Hepatocyte (in vitro differentiated cells): ENCODE results near the gene DUSP23. TPM values are rescaled to one million over a fixed set of nuclear protein-coding genes. Genes with fewer than 3 reads are reported as not detected.

ENCODE experiments used
- DNase-seq: peaks from one replicate; pipeline ENCODE4 v3.0.0-alpha.2; 2016; ENCODE audit warnings: low spot score
- H2AFZ ChIP-seq: fragments of 200-600 bp; sonication (generic); 2 replicates; pipeline ENCODE4 v1.6.0; 2016; ENCODE audit warnings: antibody characterized with exemption, mild to moderate bottlenecking
- H3K27ac ChIP-seq: fragments of 200-600 bp; sonication (generic); 2 replicates; pipeline ENCODE4 v1.5.1; 2016; ENCODE audit warnings: mild to moderate bottlenecking
- H3K27me3 ChIP-seq: fragments of 200-600 bp; sonication (generic); 2 replicates; pipeline ENCODE4 v1.6.1; 2016
- H3K36me3 ChIP-seq: fragments of 200-600 bp; sonication (generic); replicated peaks from 2 replicates; pipeline ENCODE4 v1.5.1; 2016; ENCODE audit warnings: low read depth; ENCODE audit not compliant: insufficient read depth
- H3K4me1 ChIP-seq: fragments of 200-600 bp; sonication (generic); 2 replicates; pipeline ENCODE4 v1.5.1; 2016; ENCODE audit warnings: mild to moderate bottlenecking, moderate library complexity; ENCODE audit not compliant: insufficient read depth
- H3K4me2 ChIP-seq: fragments of 200-600 bp; sonication (generic); 2 replicates; pipeline ENCODE4 v1.6.0; 2016
- H3K4me3 ChIP-seq: fragments of 200-600 bp; sonication (generic); 2 replicates; pipeline ENCODE4 v1.5.1; 2016; ENCODE audit warnings: mild to moderate bottlenecking
- H3K79me2 ChIP-seq: fragments of 200-600 bp; sonication (generic); 2 replicates; pipeline ENCODE4 v1.6.0; 2017; ENCODE audit warnings: mild to moderate bottlenecking
- H3K9me2 ChIP-seq: fragments of 200-600 bp; sonication (generic); replicated peaks from 2 replicates; pipeline ENCODE4 v1.6.0; 2017; ENCODE audit warnings: mild to moderate bottlenecking; ENCODE audit not compliant: insufficient read depth
- H3K9me3 ChIP-seq: fragments of 200-600 bp; sonication (generic); 2 replicates; pipeline ENCODE4 v1.5.1; 2016; ENCODE audit warnings: low read depth, mild to moderate bottlenecking
- H4K20me1 ChIP-seq: fragments of 200-600 bp; sonication (generic); 2 replicates; pipeline ENCODE4 v1.6.0; 2016; ENCODE audit warnings: mild to moderate bottlenecking; ENCODE audit not compliant: insufficient read depth, poor library complexity, severe bottlenecking
- CTCF ChIP-seq: fragments of 200-600 bp; sonication (generic); IDR thresholded peaks from 2 replicates; pipeline ENCODE4 v1.5.1; 2016; ENCODE audit warnings: antibody characterized with exemption, mild to moderate bottlenecking; ENCODE audit not compliant: poor library complexity
- EZH2 ChIP-seq: fragments of 200-600 bp; sonication (generic); IDR thresholded peaks from 2 replicates; pipeline ENCODE4 v1.6.1; 2016; ENCODE audit warnings: antibody characterized with exemption, mild to moderate bottlenecking, borderline replicate concordance
- EZH2phosphoT487 ChIP-seq: fragments of 200-600 bp; sonication (generic); IDR thresholded peaks from one replicate; pipeline ENCODE4 v1.6.1; 2018; ENCODE audit warnings: antibody characterized with exemption, mild to moderate bottlenecking, low read depth, moderate library complexity; ENCODE audit not compliant: unreplicated experiment, severe bottlenecking
- WGBS: methylation state at CpG from one replicate; pipeline ENCODE4 v1.1.6; 2016; ENCODE audit warnings: low lambda C conversion rate; ENCODE audit errors: missing lambda C conversion rate; 5-methylcytosine and 5-hydroxymethylcytosine counted together
- polyA plus RNA-seq: library from polyadenylated mRNA; unstranded; fragments of >200 nt; fragmentation: Nextera tagmentation; extraction: Ambion mirVana; gene quantifications from 2 replicates; pipeline ENCODE4 v1.2.1, GENCODE V29; 2016
- total RNA-seq: library from RNA; depleted of rRNA; stranded (reverse); fragments of >200 nt; gene quantifications from 2 replicates; pipeline ENCODE4 v1.2.3, GENCODE V29; 2014

DUSP23 gene
- total RNA-seq = 17.2 and 22.8 TPM in 2 replicates
- 39.5 and 44.6 TPM in 2 replicates for polyA plus RNA-seq

GRCh38 chr1:159780583-159781582 lies at the start of gene DUSP23:
Gene DUSP23, plus strand, starts transcription at chr1:159780962. Its CDS starts 139 bp downstream, at chr1:159781101.
- Histone ChIP-seq H3K9me3 (no peaks in the 10 kb centered on the region), H3K4me1 (no peaks in the 10 kb centered on the region), H3K36me3 (no peaks in the 10 kb centered on the region), H4K20me1 (no peaks in the 10 kb centered on the region), H3K79me2 (no peaks in the 10 kb centered on the region), H3K9me2 (no peaks in the 10 kb centered on the region), H3K27ac (peak within 1 kb of the TSS; percentile 34), H3K4me3 (peak within 1 kb of the TSS; percentile 35), H3K4me2 (peak within 1 kb of the TSS; percentile 80), H3K27me3 (no peaks in the 10 kb centered on the region), H2AFZ (peak within 1 kb of the TSS; percentile 54)
- peak; percentile 97 for DNase-seq
- TF ChIP-seq EZH2phosphoT487 (no peak), CTCF (peak; percentile 80), EZH2 (no peak)
- 19% methylated on average over 57 of the region's 88 CpGs for WGBS

- H3K36me3 ChIP-seq = no peaks in the 10 kb centered on the region
- no peak overlapping the region for H3K4me3 ChIP-seq
- H3K27ac ChIP-seq = no peak overlapping the region
- no peaks in the 10 kb centered on the region for H3K4me1 ChIP-seq
- H3K27me3 ChIP-seq = no peaks in the 10 kb centered on the region
- no peak for DNase-seq
- H4K20me1 ChIP-seq = no peaks in the 10 kb centered on the region
- H3K4me2 ChIP-seq = no peak overlapping the region
- no peaks in the 10 kb centered on the region for H3K9me3 ChIP-seq
- H3K79me2 ChIP-seq = no peaks in the 10 kb centered on the region
- H2AFZ ChIP-seq = no peak overlapping the region
- WGBS = 62% methylated on average over 4 of the region's 4 CpGs
- H3K9me2 ChIP-seq = no peaks in the 10 kb centered on the region
- no peak for TF ChIP-seq CTCF
- TF ChIP-seq EZH2phosphoT487 = no peak
- TF ChIP-seq EZH2 = no peak
These were observed 43.4 kb upstream of the DUSP23 start for GRCh38 chr1:159737238-159737916.

GRCh38 chr1:159743651-159744410 lies 36.9 kb upstream of the DUSP23 start:
- WGBS = 77% methylated on average over 5 of the region's 5 CpGs
- no peaks in the 10 kb centered on the region for H3K79me2 ChIP-seq
- no peak overlapping the region for H3K4me3 ChIP-seq
- TF ChIP-seq CTCF = no peak
- TF ChIP-seq EZH2phosphoT487 = no peak
- no peak for TF ChIP-seq EZH2
- no peaks in the 10 kb centered on the region for H3K36me3 ChIP-seq
- H3K4me1 ChIP-seq = no peaks in the 10 kb centered on the region
- no peaks in the 10 kb centered on the region for H3K9me3 ChIP-seq
- no peak overlapping the region for H3K27ac ChIP-seq
- no peaks in the 10 kb centered on the region for H3K27me3 ChIP-seq
- H3K4me2 ChIP-seq = no peak overlapping the region
- H4K20me1 ChIP-seq = no peaks in the 10 kb centered on the region
- no peak for DNase-seq
- H2AFZ ChIP-seq = no peak overlapping the region
- no peaks in the 10 kb centered on the region for H3K9me2 ChIP-seq
